ENCODE measurements around the gene UQCR11. TPM values are rescaled to one million over a fixed set of nuclear protein-coding genes. Genes with fewer than 3 reads are reported as not detected.

Gene UQCR11
- total and polyA plus RNA-seq, 8 donors, result 32.2 to 659 (median 153) TPM

- Histone ChIP-seq H3K36me3 (peaks cover 14 to 48% (median 41%) of the 10 kb centered on the region in 4 donors), H3K27ac (peak overlapping the region in 3 of 5 donors; percentile 50 to 87 (median 87)), H3K4me3 (peak overlapping the region; percentile 76 to 95 (median 88)), H3K4me1 (peaks cover 21 to 37% (median 30%) of the 10 kb centered on the region in 4 donors), H3K27me3 (peaks cover 0 to 5% (median 0%) of the 10 kb centered on the region in 3 donors), H3K9me3 (no peaks in the 10 kb centered on the region)
- WGBS, 5 donors, result 85 to 91% (median 89%) methylated on average over 12 to 20 of the region's 20 CpGs
- TF ChIP-seq POLR2A (IDR thresholded peaks at IDR 0.05), result no peak
- no peak for TF ChIP-seq POLR2AphosphoS5 (IDR thresholded peaks at IDR 0.05)
- TF ChIP-seq, protein P1, sequence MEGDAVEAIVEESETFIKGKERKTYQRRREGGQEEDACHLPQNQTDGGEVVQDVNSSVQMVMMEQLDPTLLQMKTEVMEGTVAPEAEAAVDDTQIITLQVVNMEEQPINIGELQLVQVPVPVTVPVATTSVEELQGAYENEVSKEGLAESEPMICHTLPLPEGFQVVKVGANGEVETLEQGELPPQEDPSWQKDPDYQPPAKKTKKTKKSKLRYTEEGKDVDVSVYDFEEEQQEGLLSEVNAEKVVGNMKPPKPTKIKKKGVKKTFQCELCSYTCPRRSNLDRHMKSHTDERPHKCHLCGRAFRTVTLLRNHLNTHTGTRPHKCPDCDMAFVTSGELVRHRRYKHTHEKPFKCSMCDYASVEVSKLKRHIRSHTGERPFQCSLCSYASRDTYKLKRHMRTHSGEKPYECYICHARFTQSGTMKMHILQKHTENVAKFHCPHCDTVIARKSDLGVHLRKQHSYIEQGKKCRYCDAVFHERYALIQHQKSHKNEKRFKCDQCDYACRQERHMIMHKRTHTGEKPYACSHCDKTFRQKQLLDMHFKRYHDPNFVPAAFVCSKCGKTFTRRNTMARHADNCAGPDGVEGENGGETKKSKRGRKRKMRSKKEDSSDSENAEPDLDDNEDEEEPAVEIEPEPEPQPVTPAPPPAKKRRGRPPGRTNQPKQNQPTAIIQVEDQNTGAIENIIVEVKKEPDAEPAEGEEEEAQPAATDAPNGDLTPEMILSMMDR (IDR thresholded peaks at IDR 0.05), result no peak
- TF ChIP-seq EP300 (IDR thresholded peaks at IDR 0.05), result no peak
- DNase-seq, result no peak
- intact Hi-C loops (cut with DNase I; ENCODE audit: low total_unique reads), result loop anchor here (5.0 kb wide), 1 partner anchor 38 kb away; no protein-coding TSS in a partner anchor
Observed at GRCh38 chr19:1649706-1650649, 44.7 kb upstream of the UQCR11 start.

GRCh38 chr19:1648920-1649541 is 43.8 kb upstream of the UQCR11 start:
- Histone ChIP-seq H3K4me1 (peaks cover 20 to 35% (median 27%) of the 10 kb centered on the region in 4 donors), H3K27ac (peak overlapping the region in 1 of 5 donors; percentile 20), H3K27me3 (peaks cover 0 to 5% (median 0%) of the 10 kb centered on the region in 3 donors), H3K36me3 (peaks cover 14 to 58% (median 50%) of the 10 kb centered on the region in 4 donors), H3K4me3 (no peak overlapping the region), H3K9me3 (no peaks in the 10 kb centered on the region)
- WGBS, 5 donors, result 82 to 87% (median 84%) methylated on average over 20 to 23 of the region's 23 CpGs
- intact Hi-C loops (cut with DNase I; ENCODE audit: low total_unique reads), result loop anchor here (5.0 kb wide), 1 partner anchor 37 kb away; no protein-coding TSS in a partner anchor
- TF ChIP-seq POLR2A (IDR thresholded peaks at IDR 0.05) (no peak), POLR2AphosphoS5 (IDR thresholded peaks at IDR 0.05) (no peak), EP300 (IDR thresholded peaks at IDR 0.05) (no peak)
- TF ChIP-seq, protein P1 (IDR thresholded peaks at IDR 0.05), result no peak
- no peak for DNase-seq

DNA sequence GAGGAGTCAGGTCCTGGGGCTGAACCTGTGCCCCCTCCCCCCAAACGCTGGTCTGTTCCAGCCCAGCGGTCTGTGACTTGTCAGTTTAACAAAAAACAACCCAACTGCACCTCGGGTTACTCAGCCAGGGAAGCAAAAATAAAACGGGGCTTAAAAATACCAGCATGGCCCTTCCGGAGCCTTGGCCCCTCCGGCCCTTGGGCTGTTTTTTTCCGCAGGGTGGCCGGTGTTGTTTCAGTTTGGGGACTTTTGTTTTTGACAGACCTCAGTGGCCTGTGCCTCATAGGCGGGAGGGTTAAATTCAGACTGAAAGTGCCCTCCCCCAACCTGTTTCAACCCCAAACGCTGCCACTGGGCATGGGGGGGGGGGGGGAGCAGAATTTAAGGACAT is 43.2 kb upstream of the UQCR11 start:
- intact Hi-C loops (cut with DNase I; ENCODE audit: low total_unique reads), result loop anchor here (5.0 kb wide), 1 partner anchor 36 kb away; no protein-coding TSS in a partner anchor
- Histone ChIP-seq H3K36me3 (peaks cover 14 to 64% (median 56%) of the 10 kb centered on the region in 4 donors), H3K27ac (peak overlapping the region in 1 of 5 donors; percentile 22), H3K4me1 (peaks cover 14 to 30% (median 23%) of the 10 kb centered on the region in 4 donors), H3K4me3 (no peak overlapping the region), H3K9me3 (no peaks in the 10 kb centered on the region), H3K27me3 (peaks cover 0 to 5% (median 0%) of the 10 kb centered on the region in 3 donors)
- TF ChIP-seq, protein P1 (IDR thresholded peaks at IDR 0.05), result no peak
- TF ChIP-seq POLR2A (IDR thresholded peaks at IDR 0.05) (no peak), POLR2AphosphoS5 (IDR thresholded peaks at IDR 0.05) (no peak), EP300 (IDR thresholded peaks at IDR 0.05) (no peak)
- WGBS, 5 donors, result 78 to 85% (median 80%) methylated on average over 10 of the region's 10 CpGs
- no peak for DNase-seq

All from stomach (tissue), 9 donors.